Medulla oblongata (tissue), 1 donor: ENCODE measurements around the gene TJAP1.

ENCODE experiments used
- DNase-seq: peaks from one replicate; pipeline ENCODE4 v3.0.0-alpha.2; 2015; ENCODE audit errors: extremely low spot score

The TJAP1 gene

GRCh38 chr6:43477235-43478007 is at the start of gene TJAP1:
Gene TJAP1, plus strand, starts transcription at chr6:43477570. Its CDS starts 21,432 bp downstream, at chr6:43499002.
- DNase-seq, result peak; percentile 94

GRCh38 chr6:43428112-43428570 is 49.2 kb upstream of the TJAP1 start:
- DNase-seq, result peak; percentile 10

- DNase-seq, result peak; percentile 9
Measured at GRCh38 chr6:43428874-43429273, 48.5 kb upstream of the TJAP1 start.

GRCh38 chr6:43432009-43432945 is 45.1 kb upstream of the TJAP1 start:
- DNase-seq, result no peak

DNA sequence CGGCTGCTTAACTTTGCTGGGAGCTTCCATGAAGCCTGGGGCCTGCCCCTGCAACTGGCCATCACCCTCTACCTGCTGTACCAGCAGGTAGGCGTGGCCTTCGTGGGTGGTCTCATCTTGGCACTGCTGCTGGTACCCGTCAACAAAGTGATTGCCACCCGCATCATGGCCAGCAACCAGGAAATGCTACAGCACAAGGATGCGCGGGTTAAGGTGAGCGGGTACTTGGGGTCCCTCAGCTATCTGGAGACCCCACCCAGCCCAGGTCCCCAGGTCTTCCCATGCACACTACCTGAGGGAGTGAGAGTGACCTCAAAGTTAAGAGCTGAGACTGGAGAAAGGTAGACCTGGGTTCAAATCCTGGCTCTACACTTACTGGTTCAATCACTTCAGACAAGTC is 44.2 kb upstream of the TJAP1 start:
- DNase-seq, result no peak

- DNase-seq, result no peak
Measured at GRCh38 chr6:43434001-43434840, 43.1 kb upstream of the TJAP1 start.

DNA sequence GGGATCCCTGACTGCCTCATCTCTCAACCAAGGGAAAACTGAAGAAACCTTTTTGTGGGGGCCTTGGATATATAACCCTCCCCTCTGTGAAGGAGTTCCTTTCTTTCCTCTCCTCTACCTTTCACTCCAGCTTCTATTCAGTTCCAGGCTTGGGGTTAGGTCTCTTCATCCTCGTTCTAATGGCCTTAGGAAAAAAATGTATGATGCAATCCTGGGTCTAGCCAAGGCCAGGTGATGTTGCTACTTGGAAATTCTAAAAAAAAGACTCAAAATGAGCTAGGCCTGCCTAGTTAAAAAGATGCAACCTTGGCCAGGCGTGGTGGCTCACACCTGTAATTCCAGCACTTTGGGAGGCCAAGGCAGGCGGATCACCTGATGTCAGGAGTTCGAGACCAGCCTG is 42.4 kb upstream of the TJAP1 start:
- DNase-seq, result no peak

DNA sequence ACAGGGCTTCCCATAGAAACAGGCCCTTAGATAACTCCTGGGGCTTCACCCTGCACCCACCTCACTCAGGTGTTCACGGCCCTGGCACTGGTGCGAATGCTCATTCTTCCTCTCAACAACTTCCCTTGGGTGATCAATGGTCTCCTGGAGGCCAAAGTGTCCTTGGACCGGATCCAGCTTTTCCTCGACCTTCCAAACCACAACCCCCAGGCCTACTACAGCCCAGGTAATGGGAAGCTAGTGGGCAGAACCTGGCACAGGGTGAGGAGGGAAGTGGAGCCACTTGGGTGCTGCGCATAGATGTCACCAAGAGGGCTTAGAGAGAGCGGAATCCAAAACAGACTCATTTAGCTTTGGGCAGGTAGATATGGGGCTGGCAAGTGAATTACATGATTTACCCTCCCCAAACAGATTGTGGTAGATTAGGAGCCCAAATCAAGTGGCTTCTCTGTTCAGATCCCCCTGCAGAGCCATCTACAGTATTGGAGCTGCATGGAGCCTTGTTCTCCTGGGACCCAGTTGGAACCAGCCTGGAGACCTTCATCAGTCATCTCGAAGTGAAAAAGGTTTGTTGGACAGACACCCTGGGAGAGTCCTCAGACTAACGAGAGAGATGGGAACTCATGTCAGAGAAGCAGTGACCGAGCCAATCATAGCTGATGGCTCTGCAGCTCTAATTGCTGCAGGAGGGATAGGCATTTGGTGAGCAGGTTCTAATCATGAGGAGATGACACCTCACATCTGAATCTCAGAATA is 41.5 kb upstream of the TJAP1 start:
- no peak for DNase-seq

GRCh38 chr6:43436577-43437282 is 40.6 kb upstream of the TJAP1 start:
- DNase-seq, result no peak

DNA sequence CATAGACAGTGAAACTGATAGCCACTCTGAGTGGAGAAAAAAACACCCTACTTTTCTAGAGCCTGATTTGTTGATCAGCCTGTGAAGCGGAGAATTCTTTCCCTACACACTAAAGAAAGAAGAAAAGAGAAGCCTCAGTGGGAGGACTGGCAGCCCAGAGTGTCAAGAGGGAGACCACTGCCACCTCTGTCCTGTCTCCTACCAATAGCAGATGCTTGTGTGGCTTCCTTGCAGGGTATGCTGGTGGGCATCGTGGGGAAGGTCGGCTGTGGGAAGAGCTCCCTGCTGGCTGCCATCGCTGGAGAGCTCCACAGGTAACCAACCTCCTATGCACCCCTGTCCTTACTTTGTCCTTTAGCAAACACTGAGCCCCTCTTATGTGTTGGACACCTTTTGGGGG is 39.7 kb upstream of the TJAP1 start:
- no peak for DNase-seq

DNA sequence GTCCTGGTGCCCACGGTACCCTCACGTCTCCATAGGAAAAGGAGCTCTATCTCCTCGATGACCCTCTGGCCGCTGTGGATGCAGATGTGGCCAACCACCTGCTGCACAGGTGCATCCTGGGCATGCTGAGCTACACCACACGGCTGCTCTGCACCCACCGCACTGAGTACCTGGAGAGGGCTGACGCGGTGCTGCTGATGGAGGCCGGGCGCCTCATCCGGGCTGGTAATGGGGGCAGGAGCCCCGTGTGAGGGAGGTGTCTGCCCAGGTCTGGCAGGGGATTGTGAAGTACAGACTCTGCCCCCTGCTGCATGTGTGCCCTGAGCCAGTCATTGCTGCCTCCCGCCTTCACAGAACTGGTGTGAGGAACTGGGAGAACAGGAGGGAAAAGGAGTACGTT is 34.4 kb upstream of the TJAP1 start:
- DNase-seq, result no peak

DNA sequence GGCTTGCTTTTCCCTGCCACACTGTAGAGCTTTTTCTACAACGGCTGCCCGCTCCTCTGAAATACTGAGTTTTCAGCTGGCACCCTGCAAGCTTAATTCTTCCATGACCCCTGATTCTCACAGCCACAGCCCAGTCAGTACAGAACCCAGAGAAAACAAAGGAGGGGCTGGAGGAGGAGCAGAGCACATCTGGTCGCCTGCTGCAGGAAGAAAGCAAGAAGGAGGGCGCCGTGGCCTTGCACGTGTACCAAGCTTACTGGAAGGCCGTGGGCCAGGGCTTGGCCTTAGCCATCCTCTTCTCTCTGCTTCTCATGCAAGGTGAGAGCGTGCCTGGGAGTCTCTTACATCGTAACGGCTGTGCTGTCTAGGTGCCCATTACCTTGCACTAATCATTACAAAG is 33.3 kb upstream of the TJAP1 start:
- DNase-seq, result no peak

DNA sequence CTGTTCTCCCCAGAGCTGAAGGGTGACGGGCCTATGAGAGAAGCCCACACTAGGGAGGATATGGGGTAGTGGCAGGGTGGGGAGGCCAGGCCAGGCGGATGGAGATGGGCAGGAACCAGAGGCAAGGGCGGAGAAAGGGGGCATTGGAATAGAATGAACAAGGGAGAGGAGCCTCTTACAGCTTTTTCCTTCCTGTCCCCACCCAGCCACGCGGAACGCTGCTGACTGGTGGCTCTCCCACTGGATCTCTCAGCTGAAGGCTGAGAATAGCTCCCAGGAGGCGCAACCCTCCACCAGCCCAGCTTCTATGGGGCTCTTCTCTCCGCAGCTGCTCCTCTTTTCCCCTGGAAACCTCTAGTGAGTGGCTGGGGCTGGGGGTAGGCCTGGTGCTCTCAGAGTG is 32.8 kb upstream of the TJAP1 start:
- no peak for DNase-seq

- DNase-seq, result no peak
Measured at GRCh38 chr6:43445576-43445975, 31.8 kb upstream of the TJAP1 start.

DNA sequence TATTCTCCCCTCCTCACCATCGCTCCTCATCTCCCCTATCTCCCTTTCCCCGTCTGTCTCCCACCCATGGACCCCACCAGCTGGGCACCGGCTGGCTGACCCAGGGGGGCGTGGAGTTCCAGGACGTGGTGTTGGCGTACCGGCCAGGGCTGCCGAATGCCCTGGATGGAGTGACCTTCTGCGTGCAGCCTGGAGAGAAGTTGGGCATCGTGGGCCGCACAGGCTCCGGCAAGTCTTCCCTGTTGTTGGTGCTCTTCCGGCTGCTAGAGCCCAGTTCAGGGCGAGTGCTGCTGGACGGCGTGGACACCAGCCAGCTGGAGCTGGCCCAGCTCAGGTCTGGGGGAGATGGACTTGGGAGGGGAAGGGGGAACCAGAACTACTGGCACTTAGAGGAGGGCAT is 29.8 kb upstream of the TJAP1 start:
- no peak for DNase-seq

DNA sequence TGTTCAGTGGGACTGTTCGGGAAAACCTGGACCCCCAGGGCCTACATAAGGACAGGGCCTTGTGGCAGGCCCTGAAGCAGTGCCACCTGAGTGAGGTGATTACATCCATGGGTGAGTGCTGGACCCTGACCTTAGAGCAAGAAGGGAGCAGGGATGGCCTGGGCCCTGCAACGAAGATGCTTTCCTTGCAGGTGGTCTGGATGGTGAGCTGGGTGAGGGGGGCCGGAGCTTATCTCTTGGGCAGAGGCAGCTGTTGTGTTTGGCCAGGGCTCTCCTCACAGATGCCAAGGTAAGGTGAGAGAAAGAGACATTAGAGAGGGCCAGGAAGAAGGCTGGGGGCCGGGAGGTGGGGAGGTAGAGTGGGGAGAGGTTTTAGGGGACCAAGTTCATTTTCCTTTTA is 28.5 kb upstream of the TJAP1 start:
- no peak for DNase-seq

- DNase-seq, result no peak
Measured at GRCh38 chr6:43450699-43451131, 26.7 kb upstream of the TJAP1 start.

DNA sequence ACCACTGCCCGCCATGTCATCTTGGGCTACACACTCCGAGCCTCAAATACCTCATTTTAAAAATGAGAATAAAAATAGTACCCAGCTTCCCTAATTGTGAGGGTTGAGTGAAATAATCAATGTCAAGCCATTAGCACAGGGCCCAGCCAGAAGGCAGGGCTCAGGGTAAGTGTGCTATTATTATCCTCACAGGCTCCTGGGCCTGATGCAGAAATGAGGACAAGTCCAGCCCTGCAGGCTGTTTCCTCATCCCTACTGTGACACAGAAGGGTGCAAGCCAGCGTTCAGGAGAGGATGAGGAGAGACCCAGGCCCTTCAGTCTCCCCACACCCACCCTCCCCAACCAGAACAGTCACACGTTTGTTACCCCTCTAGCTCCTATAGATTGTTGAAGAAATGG is 26.0 kb upstream of the TJAP1 start:
- no peak for DNase-seq

GRCh38 chr6:43451939-43452338 is 25.4 kb upstream of the TJAP1 start:
- DNase-seq, result no peak

DNA sequence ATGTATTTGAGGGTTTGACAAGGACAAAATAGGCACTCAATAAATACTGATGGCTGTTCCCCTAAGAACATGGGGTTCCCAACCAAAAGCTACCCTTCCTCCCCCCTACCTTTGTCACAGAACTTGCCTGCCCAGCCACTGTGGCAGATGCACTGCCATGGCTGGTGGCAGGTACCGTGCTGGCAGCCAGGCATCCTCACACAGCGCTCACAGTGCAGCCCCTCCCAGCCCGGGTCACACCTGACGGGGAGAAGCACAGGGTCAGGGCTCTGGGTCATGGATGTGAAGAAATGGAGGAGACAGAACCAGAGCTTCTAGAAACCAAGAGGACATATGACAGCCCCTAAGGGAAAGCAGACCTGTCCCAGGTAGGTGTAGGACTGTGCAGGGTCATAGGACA is 24.5 kb upstream of the TJAP1 start:
- DNase-seq, result no peak
